Neural progenitor cell (in vitro differentiated cells): Measurements from ENCODE around the gene SMLR1. TPM values are rescaled to one million over a fixed set of nuclear protein-coding genes. Genes with fewer than 3 reads are reported as not detected.
"Not testable (repeated sequence)": the region's sequence is repeated elsewhere in the genome, so short reads cannot be mapped to it uniquely, and the experiment has no call there.

Experiments used
- DNase-seq: peaks from one replicate; pipeline ENCODE4 v3.0.0-alpha.2; 2016; ENCODE audit warnings: low spot score
- H2AFZ ChIP-seq: fragments of 200-600 bp; sonication (generic); replicated peaks from 2 replicates; pipeline ENCODE4 v1.6.1; 2016; ENCODE audit warnings: antibody characterized with exemption
- H3F3A ChIP-seq: fragments of 200-600 bp; sonication (generic); 2 replicates; pipeline ENCODE4 v1.6.1; 2016; ENCODE audit warnings: antibody characterized with exemption, low read depth
- H3K27ac ChIP-seq: fragments of 200-600 bp; sonication (generic); 2 replicates; pipeline ENCODE4 v1.5.1; 2016; ENCODE audit warnings: mild to moderate bottlenecking
- H3K27me3 ChIP-seq: fragments of 200-600 bp; sonication (generic); 2 replicates; pipeline ENCODE4 v1.6.1; 2016; ENCODE audit warnings: mild to moderate bottlenecking, moderate library complexity
- H3K36me3 ChIP-seq: fragments of 200-600 bp; sonication (generic); 2 replicates; pipeline ENCODE4 v1.5.1; 2016
- H3K4me1 ChIP-seq: fragments of 200-600 bp; sonication (generic); 2 replicates; pipeline ENCODE4 v1.6.1; 2016; ENCODE audit warnings: mixed run types
- H3K4me2 ChIP-seq: fragments of 200-600 bp; sonication (generic); 2 replicates; pipeline ENCODE4 v1.6.1; 2016
- H3K4me3 ChIP-seq: fragments of 200-600 bp; sonication (generic); 2 replicates; pipeline ENCODE4 v1.5.1; 2016
- H3K79me2 ChIP-seq: fragments of 200-600 bp; sonication (generic); 2 replicates; pipeline ENCODE4 v1.6.1; 2016; ENCODE audit warnings: low read depth
- H3K9ac ChIP-seq: fragments of 200-600 bp; sonication (generic); 2 replicates; pipeline ENCODE4 v1.6.1; 2016
- H3K9me3 ChIP-seq: fragments of 200-600 bp; sonication (generic); 2 replicates; pipeline ENCODE4 v1.5.1; 2016; ENCODE audit warnings: low read depth
- H4K20me1 ChIP-seq: fragments of 200-600 bp; sonication (generic); 2 replicates; pipeline ENCODE4 v1.6.1; 2016; ENCODE audit warnings: low read depth
- H3K27ac Mint-ChIP-seq: 3 replicates; pipeline ENCODE4 v1.8.0; 2021; ENCODE audit warnings: mixed read lengths
- H3K27me3 Mint-ChIP-seq: 2 replicates; pipeline ENCODE4 v1.8.0; 2022; ENCODE audit warnings: low read depth, mild to moderate bottlenecking, inconsistent platforms, moderate library complexity, mixed read lengths; ENCODE audit not compliant: insufficient read depth
- H3K36me3 Mint-ChIP-seq: 3 replicates; pipeline ENCODE4 v1.8.0; 2021; ENCODE audit warnings: mixed read lengths
- H3K4me1 Mint-ChIP-seq: 3 replicates; pipeline ENCODE4 v1.8.0; 2021; ENCODE audit warnings: mixed read lengths
- H3K4me3 Mint-ChIP-seq: 3 replicates; pipeline ENCODE4 v1.8.0; 2021; ENCODE audit warnings: mild to moderate bottlenecking, moderate library complexity, mixed read lengths
- H3K9me3 Mint-ChIP-seq: 3 replicates; pipeline ENCODE4 v1.8.0; 2020; ENCODE audit warnings: mixed read lengths
- EZH2 ChIP-seq: fragments of 200-600 bp; sonication (generic); IDR thresholded peaks from 2 replicates; pipeline ENCODE4 v1.6.1; 2017; ENCODE audit warnings: antibody characterized with exemption, mild to moderate bottlenecking, moderate library complexity
- EZH2phosphoT487 ChIP-seq: fragments of 200-600 bp; sonication (generic); IDR thresholded peaks from 2 replicates; pipeline ENCODE4 v1.6.1; 2017; ENCODE audit warnings: antibody characterized with exemption
- total RNA-seq: library from RNA; depleted of rRNA; stranded (reverse); fragments of >200 nt; gene quantifications from 2 replicates; pipeline ENCODE4 v1.2.3, GENCODE V29; 2015; ENCODE audit warnings: low replicate concordance
- TF ChIP-seq, protein P1 (sequence below): fragments of 200-600 bp; sonication (generic); IDR thresholded peaks from 2 replicates; pipeline ENCODE4 v1.5.1; 2017; ENCODE audit warnings: antibody characterized with exemption, mild to moderate bottlenecking

The SMLR1 gene
- total RNA-seq, 1 donor from 2014 or later = not detected

DNA sequence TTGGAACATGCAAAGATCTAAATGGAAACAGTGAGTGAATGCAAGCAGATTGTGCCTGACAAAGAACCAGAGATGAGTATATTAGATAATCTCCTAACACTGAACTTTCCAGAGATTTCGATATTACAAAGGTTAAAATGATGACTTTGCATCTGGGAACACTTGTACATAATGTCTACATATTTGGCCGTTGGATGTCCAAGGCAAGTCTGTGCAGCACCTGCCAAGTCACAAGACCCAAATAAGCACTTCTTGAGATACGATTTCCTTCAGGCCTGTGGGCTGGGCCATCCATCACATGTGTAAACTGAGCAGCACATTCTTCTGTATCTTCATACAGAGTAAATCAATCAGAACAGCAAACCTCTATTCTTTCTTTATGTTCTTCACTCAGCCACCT, 32.5 kb upstream of the SMLR1 start:
- Mint-ChIP-seq H3K27me3 (peaks cover 2% of the 10 kb centered on the region), H3K4me1 (no peaks in the 10 kb centered on the region), H3K36me3 (no peaks in the 10 kb centered on the region), H3K27ac (no peak overlapping the region), H3K4me3 (no peak overlapping the region), H3K9me3 (peaks cover 13% of the 10 kb centered on the region)
- Histone ChIP-seq H3K79me2 (no peaks in the 10 kb centered on the region), H3F3A (no peaks in the 10 kb centered on the region), H3K9ac (no peak overlapping the region), H3K36me3 (no peaks in the 10 kb centered on the region), H3K27ac (no peak overlapping the region), H4K20me1 (no peaks in the 10 kb centered on the region), H3K9me3 (no peaks in the 10 kb centered on the region), H3K4me1 (no peaks in the 10 kb centered on the region), H2AFZ (no peak overlapping the region), H3K4me2 (no peak overlapping the region), H3K4me3 (no peak overlapping the region), H3K27me3 (no peaks in the 10 kb centered on the region)
- TF ChIP-seq, protein P1, sequence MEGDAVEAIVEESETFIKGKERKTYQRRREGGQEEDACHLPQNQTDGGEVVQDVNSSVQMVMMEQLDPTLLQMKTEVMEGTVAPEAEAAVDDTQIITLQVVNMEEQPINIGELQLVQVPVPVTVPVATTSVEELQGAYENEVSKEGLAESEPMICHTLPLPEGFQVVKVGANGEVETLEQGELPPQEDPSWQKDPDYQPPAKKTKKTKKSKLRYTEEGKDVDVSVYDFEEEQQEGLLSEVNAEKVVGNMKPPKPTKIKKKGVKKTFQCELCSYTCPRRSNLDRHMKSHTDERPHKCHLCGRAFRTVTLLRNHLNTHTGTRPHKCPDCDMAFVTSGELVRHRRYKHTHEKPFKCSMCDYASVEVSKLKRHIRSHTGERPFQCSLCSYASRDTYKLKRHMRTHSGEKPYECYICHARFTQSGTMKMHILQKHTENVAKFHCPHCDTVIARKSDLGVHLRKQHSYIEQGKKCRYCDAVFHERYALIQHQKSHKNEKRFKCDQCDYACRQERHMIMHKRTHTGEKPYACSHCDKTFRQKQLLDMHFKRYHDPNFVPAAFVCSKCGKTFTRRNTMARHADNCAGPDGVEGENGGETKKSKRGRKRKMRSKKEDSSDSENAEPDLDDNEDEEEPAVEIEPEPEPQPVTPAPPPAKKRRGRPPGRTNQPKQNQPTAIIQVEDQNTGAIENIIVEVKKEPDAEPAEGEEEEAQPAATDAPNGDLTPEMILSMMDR = no peak
- TF ChIP-seq EZH2 = no peak
- TF ChIP-seq EZH2phosphoT487 = no peak
- no peak for DNase-seq

DNA sequence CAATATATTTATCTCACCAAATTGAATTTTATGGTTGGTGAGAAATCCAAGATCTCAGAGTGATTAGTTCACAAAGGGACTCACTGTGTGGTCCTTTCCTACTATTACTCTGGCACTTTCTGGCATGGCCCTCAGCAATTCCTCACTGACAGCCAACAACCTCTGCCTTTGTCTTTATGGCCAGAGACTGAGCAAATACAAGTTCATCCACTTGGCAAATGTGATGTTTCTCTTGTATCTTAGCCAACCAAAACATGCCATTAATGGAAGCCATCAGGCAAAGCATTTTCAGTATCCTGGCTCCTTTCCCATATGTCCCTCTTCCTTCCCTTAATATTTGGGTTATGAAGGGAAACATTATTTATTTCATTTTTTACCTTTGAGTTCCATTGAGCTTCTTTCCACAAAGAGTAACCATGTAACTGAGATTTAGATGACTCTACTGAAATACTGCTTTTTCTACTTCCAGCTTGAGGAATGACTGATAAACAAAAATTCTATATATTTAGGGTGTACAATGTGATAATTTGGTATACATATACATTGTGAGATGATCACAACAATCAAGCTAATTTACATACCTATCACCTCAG, 30.8 kb upstream of the SMLR1 start:
- Histone ChIP-seq H3K27me3 (no peaks in the 10 kb centered on the region), H3K36me3 (peaks cover 3% of the 10 kb centered on the region), H3K4me1 (no peaks in the 10 kb centered on the region), H3K4me2 (no peak overlapping the region), H3K4me3 (no peak overlapping the region), H3F3A (no peaks in the 10 kb centered on the region), H3K79me2 (no peaks in the 10 kb centered on the region), H4K20me1 (no peaks in the 10 kb centered on the region), H3K9me3 (peaks cover 6% of the 10 kb centered on the region), H2AFZ (no peak overlapping the region), H3K9ac (no peak overlapping the region), H3K27ac (no peak overlapping the region)
- Mint-ChIP-seq H3K27me3 (peaks cover 2% of the 10 kb centered on the region), H3K27ac (no peak overlapping the region), H3K36me3 (no peaks in the 10 kb centered on the region), H3K4me3 (no peak overlapping the region), H3K9me3 (peaks cover 23% of the 10 kb centered on the region), H3K4me1 (no peaks in the 10 kb centered on the region)
- no peak for DNase-seq
- TF ChIP-seq, protein P1 = no peak
- TF ChIP-seq EZH2phosphoT487 = no peak
- no peak for TF ChIP-seq EZH2

DNA sequence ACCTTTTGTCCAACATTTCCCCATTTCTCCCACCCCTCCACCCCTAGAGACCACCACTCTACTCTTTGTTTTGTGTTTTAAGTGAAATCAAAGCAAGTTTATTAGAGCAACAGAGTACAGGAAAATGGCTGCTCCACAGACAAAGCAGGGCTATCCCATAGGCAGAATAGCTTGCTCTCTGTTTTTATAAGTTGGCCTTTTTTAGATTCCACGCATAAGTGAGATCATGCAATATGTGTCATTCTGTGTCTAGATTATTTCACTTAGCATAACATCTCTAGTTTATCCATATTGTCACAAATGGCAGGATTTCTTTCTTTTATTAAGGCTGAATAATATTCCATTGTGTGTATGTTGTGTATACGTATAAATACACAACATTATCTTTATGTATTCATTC, 30.1 kb upstream of the SMLR1 start:
- H3K36me3 Mint-ChIP-seq = peaks cover 2% of the 10 kb centered on the region
- Histone ChIP-seq H3K9ac (no peak overlapping the region), H3K79me2 (no peaks in the 10 kb centered on the region), H3K27me3 (no peaks in the 10 kb centered on the region), H4K20me1 (no peaks in the 10 kb centered on the region), H3F3A (no peaks in the 10 kb centered on the region), H3K9me3 (peaks cover 6% of the 10 kb centered on the region), H3K27ac (no peak overlapping the region), H3K4me3 (no peak overlapping the region), H3K36me3 (peaks cover 3% of the 10 kb centered on the region), H2AFZ (no peak overlapping the region), H3K4me2 (no peak overlapping the region), H3K4me1 (no peaks in the 10 kb centered on the region)
- H3K4me3 Mint-ChIP-seq = no peak overlapping the region
- H3K4me1 Mint-ChIP-seq = no peaks in the 10 kb centered on the region
- H3K27ac Mint-ChIP-seq = no peak overlapping the region
- DNase-seq = no peak
- H3K27me3 Mint-ChIP-seq = peaks cover 2% of the 10 kb centered on the region
- TF ChIP-seq EZH2phosphoT487 = no peak
- TF ChIP-seq, protein P1 = no peak
- TF ChIP-seq EZH2 = no peak
- peaks cover 26% of the 10 kb centered on the region for H3K9me3 Mint-ChIP-seq

DNA sequence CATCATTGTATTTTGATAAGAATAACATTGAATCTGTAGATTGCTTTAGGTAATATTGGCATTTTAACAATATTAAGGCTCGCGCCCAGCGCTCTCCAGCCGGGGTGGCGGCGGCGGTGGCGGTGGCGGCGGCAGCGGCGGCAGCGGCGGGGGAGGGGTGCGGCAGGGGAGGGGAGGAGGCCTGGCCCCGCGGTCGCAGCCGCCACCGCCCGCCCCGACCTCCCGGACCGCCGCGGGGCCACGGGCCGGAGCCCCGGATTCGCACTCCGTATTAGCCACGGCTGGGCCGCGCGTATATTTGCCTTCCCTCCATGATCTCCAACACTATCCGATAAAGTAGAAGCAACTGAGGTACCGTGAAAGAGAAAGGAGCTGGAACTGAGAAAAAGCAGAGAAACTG, 25.8 kb upstream of the SMLR1 start:
- H3K9me3 Mint-ChIP-seq = peaks cover 30% of the 10 kb centered on the region
- H3K36me3 Mint-ChIP-seq, DNase-seq, H4K20me1 ChIP-seq, H3K9me3 ChIP-seq, H3K4me3 ChIP-seq, H3K4me2 ChIP-seq, H3F3A ChIP-seq, H3K4me1 ChIP-seq, H3K4me1 Mint-ChIP-seq, H3K27ac ChIP-seq, H3K27ac Mint-ChIP-seq, H3K9ac ChIP-seq, H3K79me2 ChIP-seq, H3K36me3 ChIP-seq, H3K4me3 Mint-ChIP-seq, H2AFZ ChIP-seq, H3K27me3 Mint-ChIP-seq, H3K27me3 ChIP-seq: not testable (repeated sequence)
